Adrenal gland (tissue), 5 donors: Measurements from ENCODE around the gene ASB13.

Source experiments
- CTCF ChIP-seq, 6 experiments: fragments of 450-650 bp in 4 of 6; fragments of 200-600 bp in 2 of 6; sonication (generic) in 1 of 6; IDR thresholded peaks; 1 replicate in 5 of 6; 2 replicates in 1 of 6; pipeline versions ENCODE4 v1.5.1 to v1.8.0; 2016 to 2021; ENCODE audit warnings: antibody characterized with exemption in 6 of 6, mild to moderate bottlenecking in 2 of 6, moderate library complexity in 1 of 6
- POLR2A ChIP-seq, 2 donors: fragments of 450-650 bp; IDR thresholded peaks; one replicate each; pipeline ENCODE4 v1.6.1; 2017; ENCODE audit warnings: antibody characterized with exemption in 2 of 2, mild to moderate bottlenecking in 2 of 2, moderate library complexity in 1 of 2
- donor health status: DM: no; HTN: no; CAD: no.

- TF ChIP-seq POLR2A (IDR thresholded peaks at IDR 0.05) (no peak), CTCF (IDR thresholded peaks at IDR 0.05) (no peak)
Measured at GRCh38 chr10:5591336-5591824, 75.0 kb downstream of the ASB13 start.
